HL-60/S4 (cell line): ENCODE measurements around the gene AHRR.

Experiments used
- in situ Hi-C: fragments of 300-500 bp; cut with MboI; formaldehyde crosslinking; loops from 2 replicates; pipeline ENCODE4 v1.14.3; 2022; ENCODE audit warnings: low sequenced_read_pairs

AHRR gene

GRCh38 chr5:451587-452458 is 130.3 kb downstream of the AHRR start:
- in situ Hi-C loops = no loop called here

DNA sequence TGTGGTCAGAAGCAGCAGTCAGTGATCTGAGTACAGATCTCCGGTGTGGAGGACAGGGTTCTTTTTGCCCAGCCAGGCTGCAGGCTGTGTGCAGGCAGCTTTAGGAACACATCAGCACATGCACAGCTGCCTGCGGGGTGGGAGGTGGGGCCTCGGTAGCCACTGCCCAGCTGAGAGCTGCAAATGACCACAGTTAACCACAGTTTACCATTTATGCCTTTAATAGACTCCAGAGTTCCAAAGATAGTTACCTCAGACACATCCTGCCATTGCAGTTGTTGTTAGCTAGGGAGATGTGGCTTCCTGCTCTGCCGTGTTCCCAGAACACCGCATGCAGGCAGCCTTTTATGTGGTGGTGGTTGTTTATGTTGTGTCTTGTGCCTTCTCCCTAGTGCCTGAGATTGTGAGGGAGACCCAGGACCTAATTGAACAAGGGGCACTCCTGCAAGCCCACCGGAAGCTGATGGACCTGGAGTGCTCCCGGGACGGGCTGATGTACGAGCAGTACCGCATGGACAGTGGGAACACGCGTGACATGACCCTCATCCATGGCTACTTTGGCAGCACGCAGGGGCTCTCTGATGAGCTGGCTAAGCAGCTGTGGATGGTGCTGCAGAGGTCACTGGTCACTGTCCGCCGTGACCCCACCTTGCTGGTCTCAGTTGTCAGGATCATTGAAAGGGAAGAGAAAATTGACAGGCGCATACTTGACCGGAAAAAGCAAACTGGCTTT is 131.6 kb downstream of the AHRR start:
- in situ Hi-C loops = no loop called here

DNA sequence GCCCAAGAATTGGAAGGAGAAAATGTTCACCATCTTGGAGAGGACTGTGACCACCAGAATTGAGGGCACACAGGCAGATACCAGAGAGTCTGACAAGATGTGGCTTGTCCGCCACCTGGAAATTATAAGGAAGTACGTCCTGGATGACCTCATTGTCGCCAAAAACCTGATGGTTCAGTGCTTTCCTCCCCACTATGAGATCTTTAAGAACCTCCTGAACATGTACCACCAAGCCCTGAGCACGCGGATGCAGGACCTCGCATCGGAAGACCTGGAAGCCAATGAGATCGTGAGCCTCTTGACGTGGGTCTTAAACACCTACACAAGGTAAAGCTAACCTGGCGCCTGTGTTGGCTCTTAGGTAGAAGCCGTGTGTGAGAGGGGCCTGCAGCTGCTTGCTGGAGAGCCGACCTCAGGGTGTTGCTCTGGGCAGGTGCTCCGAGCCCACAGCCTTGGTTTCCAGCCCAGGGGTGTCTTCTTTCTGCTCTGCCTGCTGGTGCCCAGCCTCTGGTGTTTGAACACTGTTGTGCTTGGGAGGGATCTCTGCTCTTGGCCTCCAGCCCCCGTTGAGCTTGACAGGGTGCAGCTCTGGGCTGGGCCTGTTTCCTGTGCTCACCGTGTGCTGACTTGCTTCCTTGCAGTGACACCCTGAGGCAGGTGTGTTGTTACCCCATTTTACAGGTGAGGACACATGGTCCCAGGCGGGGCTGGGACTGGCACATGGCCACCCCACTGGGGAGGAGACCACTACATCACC is 132.4 kb downstream of the AHRR start:
- in situ Hi-C loops = no loop called here

DNA sequence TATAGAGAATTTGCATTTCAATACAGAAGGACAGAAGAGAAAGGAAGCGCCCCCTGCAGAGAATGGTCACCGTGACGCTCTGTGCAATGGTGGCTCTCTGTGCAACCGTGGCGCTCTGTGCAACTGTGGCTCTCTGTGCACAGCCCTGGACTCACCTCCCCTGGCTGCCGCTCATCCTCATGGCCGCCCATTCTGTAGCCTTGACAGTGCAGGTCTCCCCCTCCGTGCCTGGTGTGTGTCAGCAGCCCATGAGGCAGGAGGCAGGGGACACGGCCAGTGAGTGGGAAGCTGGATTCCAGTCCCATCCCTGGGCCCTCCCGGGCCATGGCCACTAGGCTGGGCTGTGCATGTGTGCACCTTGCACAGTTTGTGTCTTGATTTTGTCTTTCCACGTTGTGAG is 133.4 kb downstream of the AHRR start:
- in situ Hi-C loops = no loop called here

DNA sequence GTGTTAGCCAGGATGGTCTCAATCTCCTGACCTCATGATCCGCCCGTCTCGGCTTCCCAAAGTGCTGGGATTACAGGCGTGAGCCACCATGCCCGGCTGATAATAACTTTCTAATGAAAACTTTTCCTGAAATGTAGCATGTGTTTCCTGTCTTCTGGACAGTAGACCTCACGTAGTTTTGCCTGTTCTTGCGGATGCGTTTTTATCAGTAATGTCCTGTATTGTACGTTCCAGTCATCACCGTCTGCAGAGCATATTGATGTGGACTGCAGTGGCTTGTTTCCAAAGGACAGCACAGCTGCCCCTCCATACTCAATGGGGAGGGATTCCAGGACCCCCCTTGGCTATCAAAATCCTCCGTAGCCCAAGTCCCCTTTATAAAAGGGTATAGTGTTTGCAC is 134.3 kb downstream of the AHRR start:
- in situ Hi-C loops = no loop called here

- in situ Hi-C loops = no loop called here
Observed at GRCh38 chr5:456351-457194, 135.1 kb downstream of the AHRR start.

- in situ Hi-C loops = no loop called here
Observed at GRCh38 chr5:457195-457961, 135.9 kb downstream of the AHRR start.

DNA sequence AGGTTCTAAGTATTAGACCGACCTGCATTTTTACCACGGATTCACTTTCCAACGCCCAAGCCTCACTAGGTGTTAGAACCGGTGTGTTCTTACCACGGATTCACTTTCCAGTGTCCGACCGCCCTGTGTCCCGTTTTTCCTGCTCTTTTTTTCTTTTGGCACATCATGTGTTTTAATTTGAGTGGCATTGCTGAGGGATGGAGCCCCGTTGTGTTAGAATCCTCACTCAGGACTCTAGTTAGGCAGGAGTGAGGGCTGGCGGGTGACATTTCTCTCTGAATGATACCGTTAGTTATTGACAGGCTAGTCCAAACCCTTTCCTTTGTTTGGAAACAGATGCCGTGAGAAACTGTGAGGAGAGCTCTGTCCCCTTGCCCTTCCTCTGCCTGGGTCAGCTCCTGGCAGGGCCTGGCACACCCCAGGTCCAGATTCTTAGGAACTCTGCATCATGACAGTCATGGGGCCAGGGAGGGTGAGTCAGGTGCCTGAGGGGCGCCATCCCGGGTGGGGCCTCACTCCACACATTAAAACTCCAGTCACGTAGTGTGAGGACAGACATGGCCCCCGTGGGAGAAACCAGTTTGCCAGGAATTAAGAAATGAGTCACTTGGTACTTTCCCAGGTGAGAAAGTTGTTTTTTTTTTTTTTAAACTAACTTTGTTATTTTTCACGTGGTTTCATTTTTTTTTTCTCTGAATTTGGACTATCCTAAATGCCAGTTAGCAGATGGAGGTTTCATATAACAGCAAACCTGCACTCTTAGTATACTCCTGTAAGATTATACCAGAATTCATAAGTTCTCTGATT is 137.2 kb downstream of the AHRR start:
- in situ Hi-C loops = no loop called here

DNA sequence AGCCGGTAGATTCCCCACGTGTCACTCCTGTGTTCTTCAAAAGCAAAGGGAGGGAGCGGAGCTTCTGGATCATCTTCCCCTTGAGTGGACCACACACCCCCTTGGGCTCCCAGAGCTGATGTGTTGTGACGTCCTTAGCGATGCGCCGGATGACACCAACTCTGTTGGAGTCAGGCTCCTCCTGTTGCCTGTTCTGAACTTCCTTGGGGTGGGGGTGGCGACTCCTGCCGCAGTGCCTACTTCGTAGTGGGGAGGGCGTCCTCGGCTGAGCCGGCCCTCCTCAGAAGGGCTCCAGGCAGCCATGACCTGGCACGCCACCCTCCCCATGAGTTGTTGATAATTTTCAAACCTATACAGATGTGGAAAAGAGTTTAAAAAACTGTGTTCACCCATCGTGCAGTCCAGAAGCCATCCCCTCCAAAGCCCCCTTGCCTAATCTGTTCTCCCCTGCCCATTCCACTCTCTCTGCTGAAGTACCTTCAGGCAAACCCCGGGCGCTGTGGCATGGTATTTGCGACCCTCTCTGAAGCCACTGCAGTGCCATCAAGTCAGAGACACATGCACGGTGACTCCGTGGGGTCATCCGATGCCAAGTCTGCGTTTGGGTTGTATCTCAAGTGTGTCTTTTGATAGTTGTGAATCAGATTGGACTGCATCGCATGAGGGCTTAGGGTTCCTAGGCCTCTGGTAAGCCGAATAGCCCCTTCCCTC is 138.2 kb downstream of the AHRR start:
- in situ Hi-C loops = no loop called here

DNA sequence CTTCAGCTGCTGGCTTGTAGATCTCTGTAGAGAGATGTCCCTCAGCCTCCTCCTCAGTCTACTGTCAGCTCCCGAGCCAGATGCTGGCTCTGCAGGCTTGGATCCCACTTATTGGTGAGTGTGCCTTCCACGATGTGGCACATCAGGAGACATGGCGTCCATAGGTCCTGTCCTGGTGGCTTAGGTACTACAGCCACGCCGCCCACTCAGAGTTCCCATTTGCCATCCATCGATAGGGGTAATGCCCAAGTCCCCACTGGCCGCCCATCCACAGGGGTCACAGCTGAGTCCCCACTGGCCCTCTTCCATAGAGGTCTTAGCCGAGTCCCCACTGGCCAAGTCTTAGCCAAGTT is 138.7 kb downstream of the AHRR start:
- in situ Hi-C loops = no loop called here

DNA sequence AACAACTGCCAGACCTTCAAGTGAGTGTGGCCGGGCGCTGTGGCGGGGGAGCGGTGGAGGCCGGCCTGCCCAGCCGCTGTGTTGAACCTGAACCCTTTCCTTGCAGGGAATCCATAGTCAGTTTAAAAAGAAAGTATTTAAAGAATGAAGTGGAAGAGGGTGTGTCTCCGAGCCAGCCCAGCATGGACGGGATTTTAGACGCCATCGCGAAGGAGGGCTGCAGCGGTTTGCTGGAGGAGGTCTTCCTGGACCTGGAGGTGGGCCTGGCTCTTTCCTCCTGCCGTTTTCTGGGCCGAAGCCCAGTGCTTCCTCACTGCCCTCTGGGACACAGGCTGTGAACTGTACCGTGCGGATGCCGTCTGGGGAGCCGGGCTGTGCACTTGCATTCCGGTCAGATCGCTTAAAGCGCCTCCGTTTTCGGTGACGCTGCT is 140.6 kb downstream of the AHRR start:
- in situ Hi-C loops = no loop called here

- in situ Hi-C loops = no loop called here
Observed at GRCh38 chr5:463301-463700, 141.8 kb downstream of the AHRR start.

DNA sequence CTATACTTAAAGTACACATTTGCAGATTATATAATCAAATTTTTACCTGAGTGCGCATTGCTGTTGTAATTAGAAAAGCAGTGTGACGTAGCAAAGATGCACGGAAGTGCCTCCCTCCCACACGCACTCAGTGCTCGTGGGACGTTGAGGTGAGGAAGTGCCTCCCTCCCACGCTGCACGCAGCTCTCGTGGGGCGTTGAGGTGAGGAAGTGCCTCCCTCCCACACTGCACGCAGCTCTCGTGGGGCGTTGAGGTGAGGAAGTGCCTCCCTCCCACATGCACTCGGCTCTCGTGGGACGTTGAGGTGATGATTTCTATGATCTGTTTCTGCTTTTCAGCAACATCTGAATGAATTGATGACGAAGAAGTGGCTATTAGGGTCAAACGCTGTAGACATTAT is 142.4 kb downstream of the AHRR start:
- in situ Hi-C loops = no loop called here

GRCh38 chr5:464446-464842 is 142.9 kb downstream of the AHRR start:
- in situ Hi-C loops = no loop called here

DNA sequence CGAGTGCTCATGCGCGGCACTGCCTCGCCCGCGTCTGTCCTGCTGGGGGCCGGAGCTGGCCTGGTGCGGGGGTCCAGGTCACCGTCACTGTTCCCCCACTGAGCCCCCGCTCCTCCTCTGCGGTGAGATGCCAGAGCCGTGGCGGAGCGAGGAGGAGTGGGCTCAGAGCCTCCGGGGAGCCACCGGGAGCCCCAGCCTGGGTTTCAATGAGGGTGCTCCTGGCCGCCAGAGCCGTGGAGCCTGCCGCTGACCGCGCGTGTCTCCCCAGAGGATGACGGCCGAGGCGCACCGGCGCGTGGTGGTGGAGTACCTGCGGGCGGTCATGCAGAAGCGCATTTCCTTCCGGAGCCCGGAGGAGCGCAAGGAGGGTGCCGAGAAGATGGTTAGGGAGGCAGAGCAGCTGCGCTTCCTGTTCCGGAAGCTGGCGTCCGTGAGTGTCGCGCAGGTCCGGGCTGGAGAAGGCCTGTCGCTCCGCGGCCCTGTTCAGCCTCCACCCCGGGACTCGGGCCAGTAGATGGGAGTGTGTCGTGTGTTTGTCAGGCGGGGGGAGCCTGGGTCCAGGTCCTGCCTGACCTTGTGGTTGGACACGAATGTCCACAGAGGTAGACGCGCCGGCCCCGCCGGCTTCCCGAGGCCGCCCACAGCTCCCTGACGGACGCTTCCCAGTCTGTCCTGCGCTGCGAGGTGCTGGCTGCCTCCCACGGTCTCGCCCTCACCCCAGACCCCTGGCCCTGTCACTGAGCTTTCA is 143.5 kb downstream of the AHRR start:
- in situ Hi-C loops = no loop called here

DNA sequence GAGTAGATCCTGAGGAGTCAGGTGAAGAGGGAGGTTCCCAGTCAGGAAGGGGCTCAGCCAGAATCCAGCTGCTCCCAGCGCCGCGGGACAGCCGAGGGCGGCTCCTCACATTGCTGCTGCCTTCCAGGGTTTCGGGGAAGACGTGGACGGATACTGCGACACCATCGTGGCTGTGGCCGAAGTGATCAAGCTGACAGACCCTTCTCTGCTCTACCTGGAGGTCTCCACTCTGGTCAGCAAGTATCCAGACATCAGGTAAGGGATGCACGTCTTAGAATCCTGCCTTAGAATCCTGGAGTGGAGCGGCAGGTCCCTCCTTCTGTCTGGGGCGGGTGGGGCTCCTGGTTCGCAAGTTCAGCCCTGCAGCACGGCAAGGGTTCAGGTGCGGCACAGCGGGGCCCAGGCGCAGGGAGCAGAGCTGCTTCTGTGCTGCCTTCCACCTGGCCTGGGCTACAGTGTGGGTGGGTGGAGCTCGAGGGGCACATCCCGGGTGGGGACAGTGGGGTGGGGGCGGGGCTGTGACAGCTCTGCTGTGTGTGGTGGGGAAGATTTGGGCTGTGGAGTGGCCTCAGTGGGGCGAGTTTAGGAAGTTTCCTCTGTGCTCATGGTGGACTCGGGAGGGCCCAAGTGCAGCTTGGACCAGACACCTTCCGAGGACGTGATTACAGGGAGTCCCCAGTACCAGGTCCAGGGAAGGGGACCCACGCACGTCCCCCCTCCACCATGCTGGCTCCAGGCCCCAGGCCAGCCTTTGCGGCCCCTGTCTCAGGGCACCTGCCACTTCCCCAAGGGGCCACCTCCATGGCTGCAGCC is 144.3 kb downstream of the AHRR start:
- in situ Hi-C loops = no loop called here
